Fibroblast of upper back skin (primary cell): ENCODE measurements around the gene TBRG4.
"Not testable (repeated sequence)": the region's sequence is repeated elsewhere in the genome, so short reads cannot be mapped to it uniquely, and the experiment has no call there.

Source experiments
- DNase-seq: peaks from one replicate; pipeline ENCODE4 v3.0.0-alpha.2; 2013

TBRG4 gene

DNA sequence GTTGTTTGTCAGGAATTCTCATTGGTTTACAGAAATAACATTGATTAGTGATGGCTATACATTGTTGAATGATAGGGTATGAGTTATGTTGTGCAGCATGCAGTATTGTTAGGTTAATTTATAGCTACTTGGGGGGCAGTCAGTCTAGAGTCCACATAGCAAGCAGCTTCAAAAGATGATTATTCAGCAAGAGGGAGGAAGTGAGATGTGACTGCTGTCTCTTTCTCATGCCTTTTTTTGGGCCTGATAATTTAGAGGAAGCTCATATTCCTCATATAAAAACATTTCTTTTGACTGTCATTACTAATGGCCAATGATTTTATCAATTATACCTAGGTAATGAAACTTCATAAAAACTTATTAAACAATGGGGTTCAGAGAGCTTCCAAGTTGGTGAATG is 3.4 kb upstream of the TBRG4 start:
- no peak for DNase-seq

DNA sequence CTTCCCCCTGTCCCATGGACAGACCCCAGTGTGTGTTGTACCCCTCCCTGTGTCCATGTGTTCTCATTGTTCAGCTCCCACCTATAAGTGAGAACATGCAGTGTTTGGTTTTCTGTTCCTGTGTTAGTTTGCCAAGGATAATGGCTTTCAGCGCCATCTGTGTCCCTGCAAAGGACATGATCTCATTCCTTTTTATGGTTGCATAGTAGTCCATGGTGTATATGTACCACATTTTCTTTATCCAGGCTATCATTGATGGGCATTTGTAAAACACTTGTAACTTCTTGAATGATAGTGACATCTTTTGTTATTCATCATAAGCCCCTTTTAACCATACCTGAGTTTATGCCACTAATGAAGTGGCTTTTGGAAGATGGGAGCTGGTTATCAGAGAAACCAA is 2.8 kb upstream of the TBRG4 start:
- DNase-seq = not testable (repeated sequence)

DNA sequence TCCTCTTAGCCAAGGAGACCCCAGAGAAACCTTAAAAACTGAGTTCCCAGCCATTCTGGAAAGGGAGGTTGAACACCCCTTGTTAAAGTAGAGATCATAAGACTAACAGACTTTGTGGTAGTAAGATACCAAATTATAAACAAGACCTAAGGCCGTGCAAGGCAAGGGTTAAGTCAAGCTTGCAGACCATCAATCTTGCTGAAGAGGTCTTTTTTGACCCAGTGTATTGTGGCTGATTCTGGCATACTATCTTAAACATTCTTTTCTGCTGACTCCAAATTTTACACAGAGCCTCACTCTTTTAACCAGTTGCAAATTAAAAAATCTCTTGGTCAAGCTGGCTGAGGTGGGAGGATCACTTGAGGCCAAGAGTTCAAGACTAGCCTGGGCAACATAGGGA is 1.2 kb upstream of the TBRG4 start:
- peak; percentile 28 for DNase-seq

- DNase-seq = no peak
Observed at GRCh38 chr7:45108863-45109262, 2.6 kb downstream of the TBRG4 start.

DNA sequence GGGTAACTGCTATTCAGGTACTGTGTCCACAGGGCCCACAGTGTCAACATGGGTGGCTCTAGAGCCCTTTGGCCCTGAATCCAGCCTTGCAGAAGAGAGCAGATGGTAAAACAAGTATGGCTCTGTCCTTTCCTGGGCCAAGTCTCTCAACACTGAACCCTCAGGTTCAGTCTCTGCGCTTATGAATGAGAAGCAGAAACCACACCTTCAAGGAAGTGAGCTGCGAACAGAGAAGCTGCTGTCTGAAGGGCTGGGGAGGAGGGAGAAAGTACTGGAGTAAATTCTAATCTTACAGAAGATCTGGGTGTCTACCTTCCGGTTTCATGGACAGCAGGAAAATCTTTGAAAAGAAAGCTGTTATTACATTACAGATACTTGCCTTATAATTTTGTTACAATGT is 4.1 kb downstream of the TBRG4 start:
- DNase-seq = no peak

DNA sequence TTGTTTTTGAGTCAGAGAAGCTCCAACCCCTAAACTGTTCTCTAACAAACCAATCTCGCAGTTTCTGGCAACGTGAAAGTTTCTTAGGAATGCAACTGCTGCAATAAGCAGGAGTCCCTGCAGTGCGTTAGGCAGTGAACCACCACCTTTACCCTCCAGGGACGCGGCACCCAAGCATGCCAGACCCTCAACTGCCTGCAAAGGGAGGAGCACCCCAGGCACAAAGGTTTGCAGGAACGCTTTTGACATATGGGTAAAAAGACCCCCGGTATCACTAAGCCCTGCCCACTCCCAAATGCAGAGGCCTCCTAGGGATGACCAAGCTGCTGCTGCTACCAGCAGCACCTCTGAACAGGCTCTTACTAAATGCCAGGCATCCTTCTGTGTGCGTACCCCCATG is 4.7 kb downstream of the TBRG4 start:
- no peak for DNase-seq

DNA sequence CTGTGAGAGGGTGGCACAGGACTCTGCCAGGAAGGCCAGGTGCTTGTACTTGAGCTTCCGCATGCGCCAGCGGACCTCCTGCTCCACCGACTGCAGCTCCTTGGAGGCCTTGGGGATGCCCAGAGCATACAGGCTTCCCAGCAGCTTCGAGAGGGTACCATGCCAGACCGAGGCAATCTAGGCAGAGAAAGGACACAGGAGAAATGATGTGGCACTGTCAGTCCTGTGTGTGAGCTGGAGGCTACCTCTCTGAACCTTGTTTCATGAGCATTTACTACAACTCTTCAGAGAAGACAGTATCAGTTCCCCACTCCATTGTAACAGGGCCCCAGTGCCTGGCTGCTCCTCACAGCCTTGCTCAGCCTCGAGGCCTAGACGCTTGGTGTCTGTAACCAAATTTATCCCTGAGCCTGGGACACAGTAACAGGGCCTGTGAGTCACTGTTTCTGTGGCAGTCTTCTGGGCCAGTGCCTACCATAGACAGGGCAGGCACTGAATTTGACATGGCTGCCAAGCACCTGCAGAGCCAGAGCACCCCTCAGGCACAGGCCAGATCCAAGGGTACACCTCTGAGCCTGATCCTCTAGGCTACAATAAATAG is 5.8 kb downstream of the TBRG4 start:
- no peak for DNase-seq

DNA sequence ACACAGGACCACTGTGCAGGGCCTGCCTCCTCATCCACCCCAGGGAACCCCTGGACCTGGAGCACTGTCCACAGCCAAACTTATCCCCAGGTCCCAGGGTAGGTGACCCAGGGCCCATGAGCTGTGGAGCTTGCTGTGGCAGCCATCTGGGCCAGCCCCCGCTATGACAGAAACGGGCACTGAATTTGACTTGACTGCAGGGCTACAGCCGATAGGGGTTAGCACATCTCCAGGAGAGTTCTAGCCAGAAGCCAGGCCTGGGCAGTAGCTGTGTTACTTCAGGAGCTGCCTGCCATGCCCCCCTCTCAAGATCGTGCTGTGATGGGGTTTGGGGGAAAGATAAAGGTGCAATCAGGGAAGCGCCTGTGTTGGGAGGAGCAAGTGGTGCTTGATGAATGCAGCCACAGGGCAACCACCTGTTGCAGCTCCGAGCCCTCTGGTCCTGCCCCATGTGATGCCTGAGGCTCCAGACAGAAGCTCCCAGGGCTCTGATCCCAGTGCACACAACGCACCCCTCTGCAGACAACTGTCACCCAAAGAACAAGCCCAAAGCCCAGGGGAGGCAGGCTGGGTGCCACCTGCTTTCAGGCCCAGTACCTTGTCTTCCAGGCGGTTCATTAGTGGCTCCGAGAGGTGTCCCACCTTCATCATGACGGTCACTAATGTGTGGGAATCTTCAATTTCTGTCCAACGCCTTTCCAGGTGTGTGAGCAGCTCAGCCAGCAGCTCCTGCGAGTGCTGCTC is 6.5 kb downstream of the TBRG4 start:
- DNase-seq = no peak

DNA sequence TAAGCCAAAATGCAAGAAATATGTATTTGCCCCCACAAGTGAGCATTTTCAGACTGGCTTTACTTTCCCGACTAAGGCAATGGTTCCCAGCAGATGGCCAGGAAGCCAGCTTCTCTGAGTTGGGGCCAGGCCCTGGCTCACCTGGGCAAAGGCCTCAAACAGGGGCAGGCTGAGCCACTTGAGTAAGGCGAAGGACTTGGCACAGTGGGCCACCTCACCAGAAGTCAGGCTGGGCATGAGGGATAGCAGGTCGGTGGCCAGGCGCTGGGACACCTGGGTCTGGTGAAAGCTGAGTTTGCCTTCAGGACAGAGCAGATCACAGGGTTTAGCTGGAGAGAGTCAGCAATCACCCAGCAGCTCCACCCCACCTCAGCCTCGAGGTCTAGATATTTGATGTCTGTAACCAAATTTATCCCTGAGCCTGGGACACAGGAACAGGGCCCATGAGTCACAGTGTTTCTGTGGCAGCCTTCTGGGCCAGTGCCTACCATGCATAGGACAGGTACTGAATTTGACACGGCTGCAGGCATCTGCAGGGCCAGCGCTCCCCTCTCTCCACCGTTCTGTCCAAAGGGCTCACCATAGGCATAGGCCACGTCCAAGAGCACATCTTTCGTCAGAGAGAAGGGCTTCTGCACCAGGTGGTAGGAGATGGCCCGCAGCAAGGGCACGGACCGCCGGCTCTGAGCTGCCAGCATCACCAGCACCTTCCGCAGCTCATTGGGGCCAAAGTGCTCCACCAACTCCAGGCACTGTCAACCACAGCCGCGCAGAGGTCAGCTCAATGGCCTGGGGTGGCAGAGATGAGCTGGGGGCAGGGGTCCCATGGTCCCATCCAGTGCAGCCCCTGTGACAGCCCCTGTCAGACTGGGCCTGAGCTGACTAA is 7.3 kb downstream of the TBRG4 start:
- no peak for DNase-seq

- DNase-seq = no peak
Observed at GRCh38 chr7:45102785-45103712, 8.4 kb downstream of the TBRG4 start.

DNA sequence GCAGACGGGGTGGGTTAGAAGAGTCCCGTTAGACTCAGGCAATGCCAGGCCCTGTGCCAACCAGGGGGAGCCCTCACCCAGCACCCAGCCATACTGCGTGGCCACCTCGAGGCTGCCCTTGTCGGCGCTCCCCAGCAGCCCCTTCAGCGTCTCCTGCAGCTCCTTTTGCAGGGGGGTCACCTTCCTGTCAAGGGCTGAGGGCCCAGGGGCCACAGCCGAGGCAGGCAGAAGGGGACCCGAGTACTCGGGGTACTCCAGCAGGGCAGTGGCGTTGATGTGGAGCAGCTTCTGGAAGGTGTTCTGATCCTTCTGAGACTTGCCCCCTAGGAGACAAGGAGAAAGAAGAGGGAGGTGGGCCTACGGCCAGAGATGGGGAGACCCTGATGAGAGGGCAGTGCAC is 9.7 kb downstream of the TBRG4 start:
- DNase-seq = no peak

GRCh38 chr7:45100761-45101480 is 10.6 kb downstream of the TBRG4 start:
- DNase-seq = no peak

DNA sequence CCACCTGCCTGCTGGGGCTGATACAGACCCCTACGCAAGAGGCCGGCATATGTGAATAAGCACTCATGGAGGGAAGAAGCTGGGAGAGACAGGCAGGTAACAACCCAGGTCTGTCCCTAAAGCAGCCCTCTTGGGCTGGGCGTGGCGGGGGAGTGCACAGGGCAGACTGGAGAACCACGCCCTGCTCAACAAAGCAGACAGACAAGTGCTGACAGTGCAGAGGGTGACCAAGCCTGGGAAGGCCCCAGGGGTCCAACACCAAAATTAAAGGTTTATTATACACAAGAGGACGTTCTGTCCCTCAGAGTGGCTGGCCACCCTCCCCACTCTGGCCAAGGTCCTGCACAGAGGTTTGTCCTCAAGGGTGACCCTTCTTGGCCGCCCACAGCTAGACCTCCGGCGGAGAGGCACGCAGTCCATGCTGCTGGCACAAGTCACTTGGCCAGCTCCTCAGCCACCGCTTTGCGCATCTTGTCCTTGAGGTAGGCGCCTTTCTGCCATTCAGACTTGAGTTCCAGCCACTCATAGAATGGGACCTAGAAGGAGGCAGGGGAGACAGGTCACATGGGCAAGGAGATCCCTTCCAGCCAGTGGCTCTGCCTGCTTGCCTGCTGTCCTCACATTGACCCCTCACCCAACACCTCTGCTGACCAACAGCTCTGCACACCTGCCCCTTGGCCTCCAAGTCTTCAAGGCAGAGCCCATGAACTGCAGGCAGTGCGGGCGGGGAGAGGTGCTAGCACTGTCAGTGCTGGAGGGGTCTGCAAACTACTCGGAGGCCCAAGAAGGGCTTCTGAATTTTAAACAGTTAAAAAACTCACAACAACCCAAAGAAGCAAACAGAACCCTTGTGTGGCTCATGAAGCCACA is 11.4 kb downstream of the TBRG4 start:
- no peak for DNase-seq

GRCh38 chr7:45098983-45099839 is 12.3 kb downstream of the TBRG4 start:
- no peak for DNase-seq

GRCh38 chr7:45092931-45093235 is 18.6 kb downstream of the TBRG4 start:
- no peak for DNase-seq

GRCh38 chr7:45092100-45092930 is 19.2 kb downstream of the TBRG4 start:
- DNase-seq = no peak

- DNase-seq = peak; percentile 56
Observed at GRCh38 chr7:45089341-45089891, 22.1 kb downstream of the TBRG4 start.

DNA sequence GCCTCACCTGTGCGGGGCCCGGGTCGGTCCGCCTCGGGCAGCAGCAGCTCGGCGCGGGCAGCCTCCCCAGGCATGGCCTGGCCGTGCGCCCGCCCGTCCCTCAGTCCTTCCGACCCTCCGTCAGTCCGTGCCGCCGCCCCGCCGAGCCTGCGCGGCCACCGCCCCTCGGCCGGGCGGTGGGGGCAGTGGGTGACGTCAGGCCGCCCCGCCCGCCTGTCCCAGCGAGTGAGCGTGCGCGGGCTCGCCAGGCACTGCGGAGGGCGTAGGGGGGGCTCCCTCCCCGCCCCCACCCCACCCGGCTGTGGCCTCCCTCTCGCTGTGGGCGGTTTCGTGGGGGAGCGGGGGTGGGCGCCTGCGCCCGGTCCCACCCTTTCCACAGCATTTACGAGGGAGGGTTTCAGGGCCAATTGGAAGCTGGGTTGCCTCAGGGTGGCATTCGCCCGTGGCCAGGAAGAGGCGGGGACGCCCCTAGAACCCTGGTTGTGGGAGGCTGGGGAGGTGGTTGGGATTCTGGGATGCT is 22.6 kb downstream of the TBRG4 start, which contains the start of gene NACAD:
Gene NACAD (minus strand): TSS at position 149 of the 520 bp plus-strand sequence. CDS start 75 bp downstream, at position 74.
- peak; percentile 34 for DNase-seq
